ENCODE results near the gene GOSR2. TPM values are rescaled to one million over a fixed set of nuclear protein-coding genes. Genes with fewer than 3 reads are reported as not detected.

GOSR2 gene
- total RNA-seq, 1 donor from 2014 or later: 78.0 TPM

- no peaks in the 10 kb centered on the region for H3K4me1 Mint-ChIP-seq
- DNase-seq (no peak), ATAC-seq (ENCODE audit: low read depth) (no peak)
- no peak overlapping the region for H3K27ac Mint-ChIP-seq
- intact Hi-C loops (cut with micrococcal nuclease): no loop called here
- no peak overlapping the region for H3K4me3 Mint-ChIP-seq
- ChIA-PET POLR2A (no interaction called here), CTCF (no interaction called here)
- no peaks in the 10 kb centered on the region for H3K36me3 Mint-ChIP-seq (ENCODE audit: low read depth)
- peaks cover 6% of the 10 kb centered on the region for H3K27me3 Mint-ChIP-seq
- TF ChIP-seq CTCF (IDR thresholded peaks at IDR 0.05): no peak
- H3K9me3 Mint-ChIP-seq: no peaks in the 10 kb centered on the region
These were observed 40.3 kb upstream of the GOSR2 start for GRCh38 chr17:46882666-46883065.

DNA sequence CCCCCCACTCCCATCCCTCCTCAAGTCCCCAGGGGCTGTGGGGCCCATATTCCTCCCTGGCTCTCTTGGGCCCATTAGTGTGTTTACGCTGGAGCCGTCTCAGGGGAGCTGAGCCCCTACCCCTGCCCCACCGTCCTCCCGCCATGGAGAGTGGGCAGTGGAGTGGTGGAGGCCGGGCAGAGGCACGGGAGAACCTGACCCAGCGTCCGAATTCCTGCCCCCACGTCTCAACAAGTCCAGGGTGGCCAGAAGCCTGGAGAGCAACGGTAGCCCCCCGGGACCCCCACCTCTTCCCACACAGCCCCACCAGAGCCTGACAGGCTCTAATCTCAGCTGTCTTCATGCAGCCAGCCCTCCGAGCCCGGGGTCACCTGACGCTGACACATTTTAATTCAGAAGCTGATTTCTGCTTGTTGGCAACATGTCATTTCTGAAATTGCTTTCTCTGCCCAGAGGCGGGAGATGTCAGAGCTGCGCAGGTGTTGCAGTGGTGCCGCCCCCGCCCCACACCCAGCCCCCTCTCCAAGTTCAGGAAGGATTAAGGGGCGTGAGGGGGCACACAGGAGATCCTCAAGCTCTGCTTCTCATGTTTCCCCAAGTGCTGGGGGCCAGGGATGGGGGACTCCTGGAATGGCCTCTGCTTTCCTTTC lies 39.0 kb upstream of the GOSR2 start:
- no peaks in the 10 kb centered on the region for H3K9me3 Mint-ChIP-seq
- H3K4me1 Mint-ChIP-seq: no peaks in the 10 kb centered on the region
- ChIA-PET POLR2A (no interaction called here), CTCF (no interaction called here)
- ATAC-seq (ENCODE audit: low read depth) (no peak), DNase-seq (no peak)
- H3K27ac Mint-ChIP-seq: no peak overlapping the region
- intact Hi-C loops (cut with micrococcal nuclease): no loop called here
- no peak overlapping the region for H3K4me3 Mint-ChIP-seq
- TF ChIP-seq CTCF (IDR thresholded peaks at IDR 0.05): no peak
- no peaks in the 10 kb centered on the region for H3K36me3 Mint-ChIP-seq (ENCODE audit: low read depth)
- H3K27me3 Mint-ChIP-seq: peaks cover 6% of the 10 kb centered on the region

GRCh38 chr17:46884552-46884951 lies 38.4 kb upstream of the GOSR2 start:
- DNase-seq (no peak), ATAC-seq (ENCODE audit: low read depth) (no peak)
- H3K4me1 Mint-ChIP-seq: no peaks in the 10 kb centered on the region
- intact Hi-C loops (cut with micrococcal nuclease): no loop called here
- CTCF ChIA-PET: no interaction called here
- POLR2A ChIA-PET: no interaction called here
- no peaks in the 10 kb centered on the region for H3K9me3 Mint-ChIP-seq
- TF ChIP-seq CTCF (IDR thresholded peaks at IDR 0.05): no peak
- no peak overlapping the region for H3K27ac Mint-ChIP-seq
- H3K36me3 Mint-ChIP-seq (ENCODE audit: low read depth): no peaks in the 10 kb centered on the region
- peaks cover 7% of the 10 kb centered on the region for H3K27me3 Mint-ChIP-seq
- no peak overlapping the region for H3K4me3 Mint-ChIP-seq

- Mint-ChIP-seq H3K4me3 (no peak overlapping the region), H3K4me1 (no peaks in the 10 kb centered on the region), H3K36me3 (ENCODE audit: low read depth) (no peaks in the 10 kb centered on the region), H3K9me3 (no peaks in the 10 kb centered on the region), H3K27ac (no peak overlapping the region), H3K27me3 (peaks cover 14% of the 10 kb centered on the region)
- ATAC-seq (ENCODE audit: low read depth) (no peak), DNase-seq (no peak)
- POLR2A ChIA-PET: no interaction called here
- intact Hi-C loops (cut with micrococcal nuclease): no loop called here
- no peak for TF ChIP-seq CTCF (IDR thresholded peaks at IDR 0.05)
- CTCF ChIA-PET: no interaction called here
These were observed 37.3 kb upstream of the GOSR2 start for GRCh38 chr17:46885415-46886309.

GRCh38 chr17:46886310-46886663 lies 36.7 kb upstream of the GOSR2 start:
- ATAC-seq (ENCODE audit: low read depth) (no peak), DNase-seq (no peak)
- Mint-ChIP-seq H3K4me1 (no peaks in the 10 kb centered on the region), H3K4me3 (no peak overlapping the region), H3K27ac (no peak overlapping the region), H3K36me3 (ENCODE audit: low read depth) (no peaks in the 10 kb centered on the region), H3K27me3 (peaks cover 14% of the 10 kb centered on the region), H3K9me3 (no peaks in the 10 kb centered on the region)
- intact Hi-C loops (cut with micrococcal nuclease): no loop called here
- TF ChIP-seq CTCF (IDR thresholded peaks at IDR 0.05): no peak
- POLR2A ChIA-PET: no interaction called here
- CTCF ChIA-PET: no interaction called here

All from activated B cell treated with CpG ODN at 0.5 μM for 24 hours (primary cell).